Superior temporal gyrus (tissue), 1 donor: ENCODE results near the gene MRAP2.
A peak's percentile ranks its signal among the peaks of the same experiment; 100 is the strongest.

Source experiments
- DNase-seq: peaks from one replicate; pipeline ENCODE4 v3.0.0-alpha.2; 2016; ENCODE audit errors: extremely low spot score

The MRAP2 gene

DNA sequence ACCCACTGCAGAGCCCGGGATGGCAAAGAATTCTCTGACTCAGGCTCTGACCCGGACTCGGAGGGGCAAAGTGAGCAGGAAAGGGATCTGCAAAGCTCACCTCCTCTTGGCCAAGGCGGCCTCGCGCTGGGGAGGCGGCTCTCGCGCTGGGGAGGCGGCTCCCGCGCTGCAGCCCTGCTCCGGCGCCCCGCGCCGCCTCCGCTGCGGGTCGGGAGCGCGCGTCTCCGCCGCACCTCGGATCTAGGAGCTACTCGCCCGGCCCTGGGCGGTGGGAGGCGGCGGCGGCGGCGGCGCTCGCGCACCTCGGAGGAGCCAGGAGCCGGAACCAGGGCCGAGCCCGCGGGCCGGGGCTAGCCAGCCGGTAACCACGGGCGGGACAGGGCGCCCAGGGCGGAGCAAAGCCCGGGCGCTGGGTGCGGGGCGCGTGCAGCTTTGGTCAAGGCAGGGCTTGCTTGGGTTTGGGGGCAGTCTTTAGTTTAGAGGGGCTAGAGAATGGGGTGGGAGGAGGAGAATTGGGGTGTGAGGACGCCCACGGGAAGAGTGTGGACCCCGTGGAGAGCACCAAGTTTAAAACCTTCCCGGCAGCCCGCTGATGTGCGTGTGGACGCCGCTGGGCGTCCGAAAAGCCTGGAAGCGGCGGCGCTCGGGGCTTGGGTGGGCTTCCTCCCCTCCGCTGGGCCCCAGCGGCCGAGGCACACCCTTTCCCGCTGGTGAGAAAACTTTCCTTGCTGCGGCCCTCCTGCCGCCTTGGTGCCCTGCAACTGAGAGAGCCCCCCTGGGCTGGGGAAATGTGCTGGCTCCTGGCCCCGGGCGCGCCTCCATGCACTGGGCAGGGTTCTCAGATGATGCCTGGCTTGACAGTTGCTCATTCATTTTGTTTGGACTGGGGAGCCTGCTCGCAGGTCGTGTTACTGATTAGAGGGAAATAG, at the start of gene MRAP2:
Gene MRAP2, plus strand, starts transcription at position 250 of the 929 bp plus-strand sequence. CDS start 21,547 bp downstream, outside the sequence.
- DNase-seq = no peak

DNA sequence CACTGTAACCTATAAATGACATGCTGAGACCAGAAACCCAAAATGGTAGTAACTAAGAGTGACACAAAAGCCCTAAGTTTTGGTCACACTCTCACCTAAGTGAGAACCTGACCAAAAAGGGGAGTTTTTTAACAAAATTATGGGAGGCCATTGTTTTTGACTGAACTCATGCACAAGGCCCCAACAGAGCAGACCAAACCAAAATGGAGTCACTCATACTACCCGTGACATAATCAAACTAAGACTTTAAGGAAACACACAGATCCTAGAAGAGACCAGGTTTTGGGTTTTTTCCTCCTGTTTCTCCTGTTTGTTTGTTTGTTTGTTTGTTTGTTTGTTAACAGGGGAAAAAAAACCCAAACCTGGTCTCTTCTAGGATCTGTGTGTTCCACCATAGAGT, 49.2 kb upstream of the MRAP2 start:
- no peak for DNase-seq

DNA sequence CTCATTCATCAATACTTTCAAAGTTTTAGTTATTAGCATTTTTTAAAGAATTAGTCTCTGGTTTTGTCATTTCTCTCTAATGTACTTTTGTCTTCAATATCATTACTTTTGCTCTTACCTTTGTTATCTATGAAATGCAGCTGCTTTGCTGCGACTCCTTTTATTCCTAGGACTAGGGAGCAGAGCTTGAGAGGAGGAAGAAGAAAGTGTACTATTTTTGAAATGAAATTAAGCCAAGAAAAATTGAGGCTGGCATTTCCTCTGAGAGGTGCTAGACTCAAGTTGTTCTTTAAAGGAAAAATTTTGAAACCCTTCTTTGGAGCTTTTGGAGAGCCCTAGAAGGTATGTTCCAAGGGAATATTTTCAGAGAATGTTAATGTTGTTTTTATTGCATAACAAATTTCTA, 48.3 kb upstream of the MRAP2 start:
- DNase-seq = peak; percentile 26

DNA sequence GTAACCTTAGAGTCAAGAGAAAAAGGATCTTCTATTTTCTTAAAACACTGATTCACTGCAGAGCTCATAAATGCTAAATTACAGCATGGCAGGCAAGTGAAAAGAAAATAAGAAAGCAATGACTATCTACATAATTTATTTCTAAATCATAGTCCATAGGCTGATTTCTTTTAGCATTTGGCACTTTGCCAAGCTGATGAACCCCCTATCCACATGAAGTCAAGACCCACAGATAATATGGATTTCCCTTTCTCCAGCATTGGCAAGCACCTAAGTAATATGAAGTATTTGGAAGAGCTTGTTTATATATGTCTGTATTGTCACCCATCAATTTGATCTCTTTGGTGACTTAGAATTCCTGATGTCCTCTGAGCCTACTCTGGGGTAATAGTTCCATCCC, 47.9 kb upstream of the MRAP2 start:
- DNase-seq = no peak

GRCh38 chr6:83998021-83998584, 35.5 kb upstream of the MRAP2 start:
- DNase-seq = no peak

GRCh38 chr6:84001119-84001518, 32.5 kb upstream of the MRAP2 start:
- DNase-seq = no peak

DNA sequence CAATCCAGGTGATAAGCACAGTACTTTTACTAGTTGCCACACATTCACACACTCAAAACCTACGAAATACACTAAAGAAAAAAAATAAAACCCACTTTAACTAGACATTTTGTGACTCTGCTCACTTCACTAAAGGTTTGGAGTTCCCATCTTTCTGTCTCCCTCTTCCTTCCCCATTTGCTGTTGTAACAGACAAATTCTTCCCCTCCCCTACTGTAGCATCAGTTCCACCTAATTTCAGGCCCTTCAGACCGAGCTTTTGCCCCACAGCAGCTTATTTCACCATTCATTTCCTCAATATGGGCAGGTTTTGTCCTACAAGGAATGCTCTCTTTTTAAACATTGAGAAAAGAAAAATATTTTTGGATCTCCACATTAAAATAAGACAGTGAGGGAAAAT, 31.3 kb upstream of the MRAP2 start:
- DNase-seq = no peak

DNA sequence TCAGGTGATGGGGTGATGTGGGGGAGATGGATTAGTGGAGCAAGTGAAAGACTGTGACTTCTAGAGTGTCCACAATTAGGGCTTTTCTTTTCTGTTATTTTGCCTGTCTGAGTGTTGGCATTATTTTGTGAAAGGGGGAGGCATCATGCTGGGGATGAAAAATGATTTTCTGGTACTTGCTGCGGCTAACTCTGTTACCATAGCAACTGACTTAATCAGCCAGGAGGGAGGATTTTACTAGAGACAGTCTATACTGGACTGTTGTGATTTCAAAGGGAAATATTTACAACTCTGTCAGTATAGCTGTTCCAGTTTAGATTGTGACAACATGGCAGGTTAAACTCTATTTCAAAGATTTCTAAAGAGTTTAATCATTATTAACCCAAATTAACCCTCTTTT, 30.4 kb upstream of the MRAP2 start:
- no peak for DNase-seq

DNA sequence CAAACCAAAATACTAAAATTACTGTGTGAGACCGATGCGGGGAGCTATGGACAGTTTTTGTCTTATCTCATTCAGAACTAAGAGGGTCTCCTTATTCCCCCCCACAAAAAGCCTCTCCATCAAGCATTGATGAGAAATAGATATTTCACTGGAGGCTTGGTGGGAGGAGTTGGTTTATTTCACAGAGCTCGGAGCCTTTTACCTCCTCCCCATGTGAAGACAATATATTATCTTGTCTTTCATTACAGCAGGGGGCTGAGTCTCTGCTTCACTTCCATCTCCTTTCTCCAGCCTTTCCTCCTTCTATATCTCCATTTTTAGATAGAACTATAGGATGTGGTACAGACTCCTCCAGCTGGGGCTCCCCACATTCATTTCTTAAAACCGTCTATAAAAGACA, 29.9 kb upstream of the MRAP2 start:
- DNase-seq = no peak

GRCh38 chr6:84007871-84008270, 25.7 kb upstream of the MRAP2 start:
- no peak for DNase-seq

DNA sequence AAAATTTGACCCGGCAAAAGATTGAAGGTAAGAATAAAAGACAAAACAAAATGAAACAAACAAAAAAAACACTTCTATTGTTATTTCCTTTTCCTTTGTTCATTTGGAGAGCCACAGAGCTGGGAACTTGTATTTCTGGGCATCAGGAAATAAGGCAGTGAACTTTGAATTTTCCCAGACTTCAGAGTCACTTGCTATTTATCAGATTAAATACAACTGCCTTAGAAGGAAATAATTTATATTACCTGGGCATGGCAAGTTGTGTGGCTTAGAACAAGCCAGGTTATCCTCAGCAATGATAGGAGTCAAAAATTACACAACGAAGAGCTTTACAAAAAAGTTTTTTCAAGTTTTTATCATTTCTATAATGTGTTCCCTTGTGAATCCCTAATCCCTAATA, 20.2 kb upstream of the MRAP2 start:
- no peak for DNase-seq

DNA sequence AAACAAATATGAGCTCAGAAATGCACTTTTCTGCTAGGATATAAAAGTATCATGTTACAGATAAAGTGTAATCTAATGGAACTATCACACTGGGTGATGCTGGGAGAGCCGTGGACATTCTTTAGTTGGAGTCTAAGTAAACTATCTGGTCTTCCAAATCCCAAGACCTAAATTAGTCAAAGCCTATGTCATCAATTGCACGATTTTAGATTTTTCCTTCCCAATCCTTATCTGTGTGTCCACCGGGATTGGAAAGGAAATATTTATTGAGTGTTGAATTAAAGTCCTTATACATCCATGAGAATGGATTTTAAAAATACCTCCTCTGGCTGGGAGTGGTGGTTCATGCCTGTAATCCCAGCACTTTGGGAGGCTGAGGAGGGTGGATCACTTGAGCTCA, 19.6 kb upstream of the MRAP2 start:
- no peak for DNase-seq

- no peak for DNase-seq
These were observed 17.5 kb upstream of the MRAP2 start for GRCh38 chr6:84016029-84016428.

- DNase-seq = no peak
These were observed 15.7 kb upstream of the MRAP2 start for GRCh38 chr6:84017709-84018452.

DNA sequence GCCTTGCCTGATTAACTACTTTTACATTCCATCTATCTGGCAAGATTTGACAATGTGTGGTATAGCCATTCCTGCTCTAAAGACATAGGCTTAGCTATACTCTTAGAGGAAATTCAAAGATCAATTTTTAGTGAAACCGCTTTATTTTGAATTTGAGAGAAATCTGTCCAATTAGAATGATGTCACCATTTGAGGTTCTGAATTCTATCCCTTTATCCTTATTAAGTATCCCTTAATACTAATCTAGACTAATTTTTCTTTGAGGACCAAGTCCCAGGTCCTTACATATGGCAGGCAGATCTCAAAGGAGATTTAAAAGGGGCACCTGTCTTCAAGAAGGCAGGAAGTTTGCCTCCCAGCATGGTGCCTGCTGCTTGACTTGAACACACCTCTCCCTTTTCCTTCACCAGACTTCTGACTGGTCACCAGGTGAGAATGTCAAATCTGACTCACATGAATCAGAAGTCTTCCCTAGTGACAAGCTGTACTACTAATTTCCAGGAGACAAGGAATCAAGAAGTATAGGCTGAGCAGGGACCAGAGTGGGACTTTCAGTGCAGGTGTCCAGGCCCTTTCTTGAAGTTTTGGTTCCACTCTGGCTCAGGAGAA, 15.0 kb upstream of the MRAP2 start:
- no peak for DNase-seq

- DNase-seq = no peak
These were observed 14.3 kb upstream of the MRAP2 start for GRCh38 chr6:84019141-84019841.

GRCh38 chr6:84019842-84020211, 13.7 kb upstream of the MRAP2 start:
- DNase-seq = no peak

DNA sequence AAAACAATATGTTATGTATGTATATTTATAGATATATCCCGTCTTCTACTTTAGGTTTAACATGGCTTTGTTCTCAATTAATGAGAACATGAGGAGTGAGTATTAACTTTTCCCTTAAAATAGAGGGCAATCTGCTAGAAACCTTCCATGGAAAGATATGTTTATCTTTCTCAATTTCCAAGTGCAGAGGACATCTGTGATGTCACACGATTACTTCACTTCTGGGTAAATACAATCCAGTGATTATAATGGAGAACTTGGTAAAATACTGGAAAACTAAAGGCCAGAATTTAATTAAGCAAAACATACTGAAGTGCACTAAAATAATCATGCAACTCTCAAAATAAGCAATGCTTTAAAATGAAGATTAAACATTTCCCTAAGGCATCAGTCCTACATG, 11.9 kb upstream of the MRAP2 start:
- DNase-seq = no peak

- peak; percentile 57 for DNase-seq
These were observed 6.8 kb upstream of the MRAP2 start for GRCh38 chr6:84026721-84027164.

DNA sequence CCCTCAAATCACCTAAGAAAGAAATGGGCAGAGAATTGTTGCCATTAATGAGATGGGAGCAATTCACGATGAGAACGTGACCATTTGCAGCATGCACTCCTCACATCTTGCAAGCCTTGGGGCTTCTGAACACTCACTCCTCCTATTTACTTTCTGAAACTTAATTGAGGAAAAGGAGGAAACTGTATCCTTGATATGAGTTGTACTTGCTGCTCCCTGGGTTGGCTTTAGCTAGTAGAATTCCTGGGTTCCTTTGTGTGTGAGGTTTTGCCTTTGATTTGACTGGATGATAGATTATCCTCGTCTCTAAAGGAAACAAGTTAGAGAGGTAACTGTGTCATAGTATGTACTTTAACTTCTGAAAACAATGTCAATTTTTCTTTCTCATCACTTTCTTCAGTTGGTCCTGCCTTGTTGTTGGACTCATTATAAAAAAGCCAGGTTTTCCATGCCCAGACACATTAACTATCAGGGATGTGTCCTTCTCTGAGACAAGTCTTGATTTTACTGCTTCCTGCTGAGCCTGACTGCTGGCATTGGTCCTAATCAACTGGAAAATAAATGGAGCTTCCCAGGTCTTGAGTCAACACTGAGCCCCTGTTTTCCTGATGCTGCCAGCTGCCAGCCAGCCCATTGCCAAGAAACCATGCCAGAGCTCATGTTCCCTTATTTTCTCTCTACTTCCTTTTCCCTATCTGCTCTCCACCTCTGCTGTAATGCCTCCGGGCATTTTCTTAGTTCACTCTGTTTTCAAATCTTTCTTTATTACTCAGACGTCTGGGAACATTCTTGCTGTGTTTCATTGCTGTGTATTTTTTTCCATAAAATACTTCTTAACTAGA, 6.0 kb upstream of the MRAP2 start:
- no peak for DNase-seq

DNA sequence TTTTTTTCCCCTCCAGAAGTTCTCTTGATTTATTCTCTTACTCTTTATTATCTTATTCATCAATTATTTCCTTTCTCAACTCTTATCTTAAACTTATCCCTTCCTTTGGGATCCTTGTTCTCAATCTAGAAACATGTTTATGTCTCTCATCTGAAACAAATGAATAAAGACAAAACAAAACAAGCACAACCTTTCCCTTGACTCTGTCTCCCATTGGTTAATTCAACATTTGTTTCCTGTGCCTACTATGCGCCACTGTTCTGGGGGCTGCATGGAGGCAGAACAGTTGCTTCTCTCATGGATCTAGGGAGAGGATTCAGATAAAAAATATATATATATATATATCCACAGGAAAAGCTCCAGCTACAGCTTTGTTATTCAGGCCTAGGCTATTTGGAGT, 5.2 kb upstream of the MRAP2 start:
- no peak for DNase-seq
